ENCODE measurements around the gene ZNF438.
"Not testable (repeated sequence)": the region's sequence is repeated elsewhere in the genome, so short reads cannot be mapped to it uniquely, and the experiment has no call there.

ZNF438 gene

DNA sequence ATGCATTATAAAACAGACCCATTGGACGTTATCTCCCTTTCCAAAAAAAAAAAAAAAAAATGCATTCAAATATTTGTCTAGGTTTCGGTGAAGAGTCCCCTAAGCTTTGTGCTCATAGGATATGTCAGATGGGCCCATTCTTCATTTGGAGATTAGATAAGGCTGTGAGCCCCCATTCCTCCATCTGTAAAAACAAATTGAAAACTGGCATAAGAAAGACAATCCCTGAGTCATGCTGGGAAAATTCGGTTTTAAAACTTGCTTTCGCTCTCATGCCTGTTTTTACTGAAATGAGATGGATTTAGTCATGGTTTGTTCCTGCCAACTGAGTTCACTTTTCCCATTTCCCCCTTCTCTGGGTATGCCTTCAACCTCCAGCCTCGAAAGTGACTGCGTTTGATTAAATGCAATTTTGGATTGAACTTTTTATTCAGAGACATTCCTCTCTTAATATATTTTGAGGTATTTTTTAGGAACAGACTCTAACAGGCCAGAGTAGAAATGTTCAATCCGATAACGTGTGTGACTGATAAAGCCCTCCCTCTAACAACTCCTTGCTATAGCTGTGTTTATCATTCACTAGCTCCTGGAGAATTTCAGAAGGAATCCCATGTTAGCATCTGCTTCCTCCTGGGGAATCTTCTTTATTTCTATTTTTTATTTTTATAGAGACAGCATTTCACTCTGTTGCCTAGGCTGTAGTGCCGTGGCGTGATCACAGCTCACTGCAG is 211.2 kb downstream of the ZNF438 start:
- DNase-seq, result no peak

DNA sequence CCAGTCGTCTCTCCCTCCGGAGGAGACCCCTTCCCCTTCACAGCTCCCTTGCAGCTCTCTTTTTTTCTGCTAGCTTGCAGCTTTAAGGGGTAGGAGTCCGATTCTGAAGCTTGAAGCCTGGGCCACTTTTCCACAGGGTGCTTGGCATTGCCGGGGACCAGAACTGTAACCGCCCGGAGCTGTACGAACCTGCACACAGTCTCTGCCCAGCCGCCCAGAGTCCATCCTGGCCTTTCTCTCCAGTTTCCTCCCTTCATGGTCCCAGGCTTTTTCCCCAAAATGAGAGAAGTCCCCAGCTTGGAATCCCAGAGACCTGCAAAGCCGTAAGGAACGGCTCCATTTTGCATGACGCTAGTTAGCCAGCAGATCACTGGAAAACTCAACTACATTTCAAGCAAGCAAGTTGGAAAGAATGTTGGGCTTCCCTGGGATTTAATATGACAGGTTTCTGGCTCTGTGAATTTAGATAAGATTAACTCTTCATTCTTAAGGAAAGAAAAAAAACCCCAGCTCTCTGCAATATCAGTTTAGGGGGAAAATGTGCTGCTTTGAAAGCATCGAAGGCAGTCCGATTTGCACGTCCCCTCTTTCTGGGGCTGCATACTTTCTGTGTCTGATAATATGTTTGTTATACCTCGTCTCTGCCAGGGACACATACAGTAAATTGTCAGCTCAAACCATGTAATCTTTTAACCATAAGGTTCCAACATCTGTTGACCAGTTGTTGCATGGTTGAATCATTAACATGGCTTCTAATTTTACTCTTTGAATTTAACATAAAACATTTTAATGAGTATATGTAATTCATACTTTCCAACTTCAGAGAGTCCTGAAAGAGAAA is 212.1 kb downstream of the ZNF438 start:
- DNase-seq, result no peak

DNA sequence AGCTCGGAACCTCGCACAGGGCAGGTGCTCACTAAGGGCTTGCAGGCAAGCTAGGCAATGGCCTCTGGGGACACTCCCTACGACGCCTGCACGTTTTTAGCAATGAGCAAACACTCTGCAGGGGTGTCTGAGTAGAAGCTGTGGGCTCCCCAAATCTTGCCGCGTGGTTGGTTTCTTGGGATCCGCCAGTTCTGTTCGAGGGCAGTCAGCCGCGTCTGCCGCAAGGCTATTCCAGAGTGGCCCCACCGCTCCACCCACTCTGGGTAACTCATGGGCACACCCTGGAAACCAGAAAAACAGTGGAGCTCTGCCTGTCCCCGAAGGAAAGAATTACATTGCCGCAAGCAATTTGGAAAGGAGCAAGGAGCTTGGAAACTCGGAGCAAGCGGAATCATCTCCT is 212.8 kb downstream of the ZNF438 start:
- DNase-seq, result no peak

DNA sequence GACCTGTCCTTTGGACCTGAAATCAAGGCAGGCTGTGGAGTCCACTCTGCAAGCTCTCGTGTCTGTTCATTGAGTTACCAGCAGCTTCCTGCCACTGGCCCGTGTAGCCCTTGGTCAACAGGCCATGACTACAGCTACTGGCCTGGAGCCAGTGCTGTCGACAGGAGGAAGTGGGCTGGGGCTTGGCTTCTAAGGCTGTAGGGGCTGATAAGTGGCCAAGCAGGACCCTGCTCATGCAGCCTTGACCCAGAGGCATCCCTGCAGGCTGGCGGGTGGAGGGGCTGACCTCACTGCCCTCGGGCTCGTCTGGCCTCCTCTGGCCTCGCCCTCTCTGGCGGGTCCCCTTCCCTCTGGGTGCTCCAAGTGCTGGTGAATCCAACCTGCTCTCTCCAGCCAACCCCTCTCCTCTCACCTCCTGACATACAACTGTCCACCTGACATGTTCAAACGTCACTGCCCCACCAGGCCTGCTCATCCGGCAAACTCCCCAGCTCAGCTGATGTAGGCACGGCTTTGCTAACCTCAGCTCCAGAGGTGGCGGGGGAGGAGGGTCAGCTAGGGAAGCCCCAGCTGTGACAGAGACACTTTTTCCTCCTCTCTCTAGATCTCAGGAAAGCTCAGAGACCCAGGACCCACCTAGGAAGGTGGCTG is 213.5 kb downstream of the ZNF438 start:
- no peak for DNase-seq

DNA sequence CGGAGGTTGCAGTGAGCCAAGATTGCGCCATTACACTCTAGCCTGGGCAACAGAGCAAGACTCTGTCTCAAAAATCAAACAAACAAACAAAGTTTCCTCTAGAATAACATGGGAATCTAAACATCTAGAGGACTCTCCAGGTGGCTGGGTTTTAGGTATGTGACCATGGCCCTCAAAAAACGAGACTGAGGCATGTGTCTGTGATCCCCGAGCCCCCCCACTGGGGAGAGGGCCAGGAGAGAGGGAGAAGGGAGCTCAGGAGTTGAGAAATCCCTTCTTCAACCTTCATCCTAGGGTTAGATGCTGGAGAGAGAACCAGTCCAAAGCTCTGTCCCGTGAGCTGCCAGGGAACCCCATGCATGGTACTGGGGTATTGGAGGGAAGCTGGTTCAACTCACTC is 214.1 kb downstream of the ZNF438 start:
- no peak for DNase-seq

DNA sequence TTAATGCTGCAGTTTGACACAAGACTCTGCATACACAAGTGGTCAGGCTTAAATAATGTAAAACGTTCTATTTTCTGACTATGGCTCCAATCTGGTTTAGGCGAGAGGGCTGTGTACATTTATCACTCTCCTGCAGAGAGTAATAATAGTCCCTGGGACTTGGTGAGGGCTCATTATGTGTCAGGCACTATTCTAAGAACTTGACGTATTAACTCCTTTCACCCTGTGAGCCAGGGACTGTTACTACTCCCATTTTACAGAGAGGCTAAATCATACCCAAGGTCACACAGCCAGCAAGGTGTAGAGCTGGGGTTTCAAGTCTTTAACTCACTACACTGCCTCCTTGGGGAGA is 214.9 kb downstream of the ZNF438 start:
- peak in 1 of 2 experiments; percentile 26 for DNase-seq

DNA sequence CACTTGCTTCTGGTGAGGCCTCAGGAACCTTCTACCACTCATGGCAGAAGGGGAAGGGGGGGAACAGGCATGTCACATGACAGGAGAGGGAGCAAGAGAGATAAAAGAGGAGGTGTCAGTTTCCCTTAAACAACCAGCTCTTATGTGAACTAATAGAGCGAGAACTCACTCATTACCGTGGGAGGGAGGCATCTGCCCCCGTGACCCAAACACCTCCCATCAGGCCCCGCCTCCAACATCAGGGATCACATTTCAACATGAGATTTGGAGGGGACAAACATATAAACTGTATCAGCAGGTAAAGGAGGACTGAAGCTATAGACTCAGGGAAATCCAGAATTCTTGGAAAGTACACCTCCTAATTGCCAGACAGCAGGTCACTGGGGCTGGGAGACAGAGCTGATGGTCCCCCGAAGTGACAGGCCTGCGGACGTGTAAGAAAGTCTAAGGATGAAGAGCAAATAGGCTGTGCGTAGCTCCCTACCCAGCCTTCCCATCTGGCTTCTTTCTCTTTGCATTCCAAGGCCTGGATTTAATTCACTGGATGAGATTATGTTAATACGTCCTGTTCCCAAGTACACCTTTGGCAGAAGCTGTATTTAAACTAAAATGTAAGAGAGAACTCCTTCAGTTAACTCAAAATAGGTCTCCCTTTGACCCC is 215.4 kb downstream of the ZNF438 start:
- DNase-seq, result no peak

DNA sequence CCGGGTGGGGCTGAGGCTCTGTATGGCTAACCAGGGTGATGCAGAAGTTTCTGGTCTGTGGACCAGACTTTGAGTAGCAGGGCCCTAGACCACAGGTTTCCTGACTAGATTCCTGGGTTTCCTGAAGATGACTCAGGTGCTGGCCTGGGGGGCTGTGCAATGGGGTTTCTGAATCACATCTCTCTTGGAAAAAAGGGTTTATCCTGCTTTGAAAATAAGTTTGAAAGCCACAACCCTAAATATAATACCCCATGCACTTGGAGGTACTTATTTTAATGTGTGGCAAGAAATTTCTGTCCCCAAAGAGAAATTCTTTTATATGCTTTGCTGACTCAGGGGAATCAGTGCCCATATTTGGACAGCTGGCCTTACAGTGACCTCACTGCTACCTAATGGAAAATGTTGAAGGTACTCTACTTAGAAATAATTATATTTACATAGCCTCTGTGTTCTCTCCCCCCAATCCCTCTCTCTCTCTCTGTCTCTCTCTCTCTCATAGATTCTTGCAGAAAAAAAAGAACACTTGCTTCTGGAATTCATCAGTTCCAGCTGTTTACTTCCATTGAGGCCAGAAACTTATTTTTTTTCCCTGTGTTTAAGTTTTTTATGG is 217.7 kb downstream of the ZNF438 start:
- no peak for DNase-seq

DNA sequence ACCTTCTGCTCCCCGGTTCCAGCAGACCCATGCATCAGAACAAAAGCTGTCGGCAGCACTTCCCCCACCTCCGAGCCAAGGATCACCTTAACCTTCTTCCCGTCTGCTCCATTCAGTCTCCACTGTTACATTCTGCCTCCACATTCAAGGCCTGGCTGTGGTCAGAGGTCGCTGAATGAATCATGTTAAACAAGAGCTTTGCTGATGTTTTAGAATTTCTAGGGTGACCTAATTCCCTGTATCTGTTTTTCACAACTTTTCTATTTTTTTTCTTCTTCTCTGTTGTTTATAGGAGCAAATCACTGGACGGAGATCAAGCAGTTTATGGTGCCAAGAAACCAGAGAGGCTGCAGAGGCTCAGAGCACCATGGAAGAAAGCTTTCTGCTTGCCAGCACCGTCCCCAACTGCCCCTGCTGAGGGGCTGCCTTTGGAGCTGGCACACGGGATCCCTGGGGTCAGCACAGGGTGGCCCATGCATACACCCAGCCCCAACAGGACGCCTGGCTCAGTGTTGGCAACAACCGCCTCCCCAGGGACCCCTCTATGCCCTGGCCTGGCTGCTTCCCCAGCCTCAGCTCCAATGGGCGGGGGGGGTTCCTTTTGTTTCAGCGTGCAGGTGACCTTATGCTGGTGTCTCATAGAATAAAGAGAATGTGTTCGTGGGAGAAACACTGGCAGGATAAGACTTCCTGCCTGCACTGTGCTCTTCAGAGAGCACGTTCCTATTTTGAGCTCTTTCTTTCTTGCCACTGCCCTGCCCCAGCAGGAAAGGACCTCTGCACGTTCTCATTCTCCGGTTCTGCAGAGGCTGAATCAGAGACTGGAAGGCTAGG is 219.4 kb downstream of the ZNF438 start:
- no peak for DNase-seq

DNA sequence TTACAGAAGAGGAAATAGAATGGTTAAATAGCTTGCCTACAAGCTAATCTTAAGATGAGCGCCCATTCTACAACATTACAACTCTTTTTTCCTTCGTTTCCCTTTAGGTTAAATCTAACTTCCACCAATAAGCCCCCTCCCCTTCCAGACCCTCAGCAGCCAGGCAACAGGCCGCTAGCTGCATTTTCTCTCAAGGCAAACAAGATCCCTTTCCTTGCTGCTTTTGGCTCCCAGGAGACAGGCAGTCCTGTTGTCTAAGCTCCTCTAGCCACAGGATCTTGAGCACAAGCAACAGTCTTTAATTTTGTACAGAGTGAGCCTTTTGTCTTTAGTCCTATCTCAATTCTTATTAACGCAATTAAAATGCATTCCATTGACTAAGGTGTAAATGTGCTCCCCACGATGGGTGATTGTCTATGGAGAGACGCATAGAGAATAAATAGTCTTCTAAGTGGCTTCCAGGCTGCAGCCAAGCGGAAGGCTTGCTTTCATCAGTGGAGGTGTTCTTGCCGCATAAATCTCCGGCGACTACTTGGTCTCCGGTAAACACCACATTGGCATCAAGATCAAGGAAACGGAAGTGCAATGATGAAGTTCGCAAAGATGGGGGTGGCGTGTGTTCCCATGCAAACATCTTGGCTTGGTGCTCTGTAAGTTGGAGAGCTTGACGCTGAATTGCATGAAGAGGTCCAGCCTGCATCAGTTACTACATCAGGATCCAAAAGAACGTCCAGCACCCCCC is 220.2 kb downstream of the ZNF438 start:
- DNase-seq, result no peak

DNA sequence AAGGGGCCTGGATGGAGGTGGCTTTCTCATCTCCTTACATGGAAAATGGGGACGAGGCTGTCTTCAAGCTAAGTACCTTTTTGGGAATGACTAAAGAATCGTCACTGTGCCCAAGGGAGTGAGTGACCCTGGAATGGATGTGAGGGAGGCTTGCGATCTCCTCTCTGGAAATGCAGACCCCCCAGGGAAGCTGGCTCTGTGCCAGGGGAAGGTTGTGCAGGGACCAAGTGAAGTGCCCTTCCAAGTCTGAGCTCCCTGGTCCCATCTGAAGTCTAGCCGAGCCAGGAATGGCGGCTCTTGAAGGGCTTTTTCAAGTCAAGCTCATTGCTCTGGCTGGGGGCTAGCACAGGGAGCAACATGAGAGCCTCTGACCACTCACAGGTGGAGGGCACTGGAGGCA is 221.2 kb downstream of the ZNF438 start:
- DNase-seq, result no peak

DNA sequence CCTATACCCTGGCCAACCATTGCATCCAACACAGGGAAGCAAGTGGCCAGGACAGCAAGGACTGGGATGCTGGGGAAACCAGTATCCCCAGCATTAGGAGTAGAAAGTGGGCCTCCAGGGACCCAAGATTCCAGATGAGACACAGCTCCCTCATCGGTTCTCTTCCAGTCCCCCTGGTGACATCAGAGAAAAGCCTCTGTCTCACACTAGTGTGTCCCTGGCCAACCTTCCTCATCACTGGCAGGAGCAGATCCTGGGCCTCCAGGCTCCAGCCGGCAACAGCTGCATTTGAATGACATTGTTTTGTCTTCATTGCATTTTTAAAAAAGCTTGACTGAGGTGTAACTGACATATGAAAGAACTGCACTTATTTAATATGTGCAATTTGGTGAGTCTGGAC is 224.8 kb downstream of the ZNF438 start:
- no peak for DNase-seq

DNA sequence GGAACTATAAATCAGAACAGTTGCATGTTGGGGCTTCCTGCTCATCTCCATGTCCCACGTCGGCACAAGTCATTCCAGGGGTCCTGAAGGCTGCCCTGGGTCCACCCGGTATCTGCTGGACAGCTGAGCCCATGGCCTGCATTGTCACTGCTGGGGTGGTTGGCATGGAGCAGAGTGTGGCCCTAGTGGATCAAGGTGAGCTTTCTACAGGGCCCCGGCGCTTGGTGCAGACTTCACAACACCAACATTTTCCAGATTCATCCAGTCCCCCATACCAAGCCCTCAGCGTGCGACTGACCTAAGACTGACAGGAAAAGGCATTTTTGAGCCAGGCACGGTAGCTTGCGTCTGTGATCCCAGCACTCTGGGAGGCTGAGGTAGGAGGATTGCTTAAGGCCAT is 226.6 kb downstream of the ZNF438 start:
- DNase-seq, result no peak

DNA sequence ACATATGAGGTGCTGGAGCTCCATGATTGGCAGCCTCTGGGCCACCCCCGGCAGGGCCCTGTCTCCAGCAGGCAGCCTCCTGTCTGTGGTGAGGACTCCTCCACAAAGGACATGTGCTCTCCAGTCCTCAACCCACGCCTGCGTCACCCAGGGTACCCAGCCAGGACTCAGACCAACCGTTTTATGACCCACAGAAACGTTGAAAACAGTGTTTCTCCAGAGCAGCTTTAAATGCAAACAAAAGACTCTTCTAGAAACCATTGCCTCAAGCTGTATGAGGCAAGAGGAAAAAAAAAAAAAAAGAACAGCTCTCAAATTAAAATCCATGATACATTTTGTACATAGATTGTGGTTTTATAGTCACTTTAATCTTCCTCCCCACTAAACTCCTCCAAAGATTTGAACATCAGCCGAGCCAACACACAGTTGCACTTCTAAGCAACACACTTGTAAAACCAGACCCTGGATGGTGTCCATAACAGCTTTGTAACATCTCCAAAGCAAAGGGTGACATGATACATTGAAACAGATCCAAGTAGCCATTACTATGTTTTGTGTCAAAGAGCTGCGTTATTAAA is 227.1 kb downstream of the ZNF438 start:
- no peak for DNase-seq

DNA sequence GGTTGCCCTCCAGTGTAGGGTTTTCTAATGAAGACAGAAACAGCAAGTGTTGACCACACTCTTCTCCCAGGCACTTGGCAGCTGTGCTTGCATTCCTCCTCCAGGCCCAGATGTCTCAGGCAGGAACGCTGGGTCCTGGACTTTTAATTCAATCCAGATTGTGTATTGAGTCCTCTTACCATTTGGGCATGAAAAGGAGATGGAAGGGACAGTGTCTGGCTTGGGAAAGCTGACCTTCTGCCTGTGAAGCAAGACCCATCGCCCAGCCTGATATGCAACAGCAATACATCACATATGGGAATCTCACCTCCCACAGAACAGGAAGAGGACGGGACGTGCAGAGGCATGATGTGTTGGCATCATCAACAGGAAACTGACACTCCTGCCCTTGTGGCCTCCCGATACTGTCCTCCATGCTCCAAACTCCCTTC is 227.8 kb downstream of the ZNF438 start:
- DNase-seq, result no peak

DNA sequence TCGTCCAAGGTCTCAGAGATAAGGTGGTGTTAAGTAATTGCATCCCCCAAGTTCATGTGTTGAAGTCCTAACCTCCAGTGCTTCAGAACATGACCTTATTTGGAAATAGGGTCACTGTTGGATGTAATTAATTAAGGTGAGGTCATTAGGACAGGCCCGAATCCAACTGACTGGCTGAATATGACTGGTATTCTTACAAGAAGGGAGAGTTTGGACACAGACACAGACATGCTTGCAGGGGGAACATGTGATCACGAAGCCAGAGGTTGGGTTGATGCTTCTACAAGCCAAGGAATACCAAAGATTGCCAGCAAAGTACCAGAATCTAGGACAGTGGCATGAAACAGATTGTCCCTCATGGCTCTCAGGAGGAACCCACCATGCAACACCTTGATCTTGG is 228.6 kb downstream of the ZNF438 start:
- no peak for DNase-seq

DNA sequence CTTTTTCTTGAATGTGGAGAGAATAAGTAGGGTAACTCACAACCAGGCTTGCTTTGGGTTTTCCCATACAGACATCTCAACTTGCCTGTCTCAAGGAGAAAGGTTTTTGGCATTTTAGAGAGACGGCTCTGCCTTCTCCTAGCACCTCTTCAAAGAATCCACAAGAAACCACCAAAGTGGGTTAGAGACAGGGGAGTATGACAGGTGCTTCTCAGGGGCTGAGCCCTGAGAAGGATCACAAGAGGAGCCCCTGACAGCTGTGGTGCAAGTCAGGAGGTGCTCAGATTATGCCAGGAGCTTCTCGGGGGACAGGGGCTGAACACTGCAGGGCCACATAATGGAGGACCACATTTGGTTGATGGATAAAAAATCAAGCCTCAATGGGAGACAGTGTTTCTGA is 231.3 kb downstream of the ZNF438 start:
- DNase-seq, result no peak

DNA sequence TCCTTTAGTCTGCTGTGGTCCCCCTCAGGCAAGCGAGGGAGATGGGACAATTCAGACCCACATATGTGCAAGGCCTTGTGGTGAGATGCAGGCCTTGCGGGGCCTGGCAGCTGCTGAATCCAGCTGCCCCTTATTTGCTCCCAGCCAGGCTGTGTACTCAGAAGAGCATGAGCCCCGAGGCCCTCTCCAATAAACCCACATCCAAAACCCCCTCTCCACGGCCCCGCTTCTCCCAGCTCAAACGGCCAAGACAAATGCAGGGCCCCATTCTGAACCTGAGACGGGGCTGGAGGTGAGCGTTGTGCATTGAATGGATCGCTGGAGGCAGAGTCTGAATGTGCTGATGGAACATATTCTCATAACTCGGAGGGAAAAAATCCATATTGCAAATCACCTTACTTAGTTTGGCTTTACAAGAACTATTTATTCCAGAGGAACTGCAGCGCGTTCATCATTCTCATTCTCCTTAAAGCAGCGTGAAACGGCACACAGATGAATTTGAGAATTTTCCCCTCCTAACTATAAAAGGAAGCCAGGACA is 232.9 kb downstream of the ZNF438 start:
- DNase-seq, result no peak

DNA sequence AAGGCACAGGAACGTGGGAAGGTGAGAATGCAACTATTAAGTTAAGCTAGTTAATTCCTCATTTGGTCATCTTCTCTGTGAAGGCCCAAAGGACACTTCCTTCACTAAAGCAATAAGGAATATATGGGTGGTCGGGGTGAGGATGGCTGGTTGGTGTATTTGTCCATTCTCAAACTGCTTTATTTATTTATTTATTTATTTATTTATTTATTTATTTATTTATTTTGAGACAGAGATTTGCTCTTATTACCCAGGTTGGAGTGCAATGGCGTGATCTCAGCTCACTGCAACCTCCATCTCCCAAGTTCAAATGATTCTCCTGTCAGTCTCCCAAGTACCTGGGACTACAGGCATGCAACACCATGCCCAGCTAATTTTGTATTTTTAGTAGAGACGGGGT is 236.6 kb downstream of the ZNF438 start:
- not testable (repeated sequence) for DNase-seq

Data from NCI-H2081 (cell line).